Dermis blood vessel endothelial cell (primary cell): ENCODE measurements around the gene NDUFA1. TPM values are rescaled to one million over a fixed set of nuclear protein-coding genes. Genes with fewer than 3 reads are reported as not detected.
"Not testable (repeated sequence)": the region's sequence is repeated elsewhere in the genome, so short reads cannot be mapped to it uniquely, and the experiment has no call there.

Experiments
- DNase-seq: peaks from one replicate; pipeline ENCODE4 v3.0.0; 2010
- total RNA-seq: library from RNA; depleted of rRNA; stranded (reverse); fragments of >200 nt; gene quantifications from 2 replicates; pipeline ENCODE4 v1.2.3, GENCODE V29; 2014

The NDUFA1 gene
- total RNA-seq: 52.0 and 89.2 TPM in 2 replicates

DNA sequence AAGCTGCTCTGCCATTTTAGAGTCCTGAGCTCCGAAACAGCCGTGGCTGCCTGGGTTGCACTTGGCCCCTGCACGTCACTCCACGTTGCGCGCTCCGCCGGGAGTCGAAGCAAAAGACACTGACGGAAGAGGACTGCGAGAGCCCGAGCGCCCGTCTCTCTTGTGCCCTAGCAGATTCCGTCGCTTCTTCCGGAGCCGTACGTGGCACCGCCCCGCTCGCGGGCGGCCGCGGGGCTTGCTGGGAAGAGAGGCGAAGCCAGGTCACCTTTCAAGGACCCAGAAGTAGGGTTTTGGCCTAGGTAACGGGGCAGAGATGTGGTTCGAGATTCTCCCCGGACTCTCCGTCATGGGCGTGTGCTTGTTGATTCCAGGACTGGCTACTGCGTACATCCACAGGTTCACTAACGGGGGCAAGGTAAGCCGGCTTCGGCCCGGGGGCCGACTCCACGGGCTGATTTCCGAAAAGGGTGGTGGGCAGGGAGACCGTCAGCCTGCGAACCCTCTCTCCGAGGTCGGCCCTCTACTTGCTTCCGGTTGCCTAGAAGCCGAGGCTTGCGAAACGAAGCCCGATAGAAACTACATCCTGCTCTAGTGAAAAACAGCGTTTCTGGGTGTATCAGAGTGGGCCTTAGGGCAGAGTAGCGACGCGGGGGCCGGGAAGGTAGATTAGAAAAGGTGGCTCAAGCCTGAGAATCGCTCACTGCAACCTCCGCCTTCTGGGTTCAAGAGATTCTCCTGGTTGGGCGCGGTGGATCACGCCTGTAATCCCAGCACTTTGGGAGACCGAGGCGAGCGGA lies at the start of gene NDUFA1, which contains the start of gene RNF113A:
Gene NDUFA1 (plus strand): TSS at position 234 of the 797 bp plus-strand sequence. CDS start 80 bp downstream, at position 314.
Gene RNF113A (minus strand): TSS at position 135 of the 797 bp plus-strand sequence. CDS start 120 bp downstream, at position 15.
- DNase-seq: peak; percentile 77

DNA sequence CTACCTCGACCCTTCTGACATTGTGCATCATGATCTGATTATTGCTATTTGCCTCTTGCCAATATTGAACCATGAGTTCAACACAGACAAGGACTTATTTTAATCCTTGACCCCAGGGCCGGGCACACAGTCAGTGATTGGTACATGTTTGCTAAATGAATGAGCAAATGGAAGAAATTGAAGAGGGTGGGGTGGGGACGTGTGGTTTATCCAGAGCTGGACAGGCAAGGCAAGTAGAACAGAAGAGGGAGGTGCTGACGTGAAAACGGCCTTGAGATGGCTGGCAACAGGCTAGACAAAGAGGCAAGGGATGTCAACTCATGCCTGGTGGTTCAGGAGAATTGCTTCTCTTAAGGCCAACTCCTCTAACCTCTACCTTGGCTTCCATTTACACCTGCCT lies 47.4 kb upstream of the NDUFA1 start:
- not testable (repeated sequence) for DNase-seq

DNA sequence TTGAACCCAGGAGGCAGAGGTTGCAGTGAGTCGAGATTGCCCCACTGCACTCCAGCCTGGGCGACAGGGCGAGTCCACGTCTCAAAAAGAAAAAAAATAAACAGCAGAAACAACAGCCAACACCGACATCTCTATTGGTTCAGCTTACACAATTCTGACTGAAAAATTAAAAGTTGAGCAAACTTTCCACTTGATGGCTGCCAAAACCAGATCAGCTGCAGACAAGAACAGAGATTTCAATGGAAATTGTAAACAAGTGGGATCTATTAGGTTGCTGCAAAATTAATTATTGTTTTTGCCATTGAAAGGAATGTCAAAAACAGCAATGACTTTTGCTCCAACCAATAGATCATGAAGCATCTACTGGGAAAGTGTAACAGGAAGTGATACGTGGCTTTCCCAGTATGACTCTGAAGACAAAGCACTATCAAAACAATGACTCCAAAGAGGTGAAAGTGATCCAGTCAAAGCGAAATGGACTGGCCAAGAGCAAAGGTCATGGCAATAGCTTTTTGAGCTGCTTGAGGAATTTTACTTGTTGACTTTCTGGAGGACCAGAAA lies 45.2 kb upstream of the NDUFA1 start:
- DNase-seq: peak; percentile 72

DNA sequence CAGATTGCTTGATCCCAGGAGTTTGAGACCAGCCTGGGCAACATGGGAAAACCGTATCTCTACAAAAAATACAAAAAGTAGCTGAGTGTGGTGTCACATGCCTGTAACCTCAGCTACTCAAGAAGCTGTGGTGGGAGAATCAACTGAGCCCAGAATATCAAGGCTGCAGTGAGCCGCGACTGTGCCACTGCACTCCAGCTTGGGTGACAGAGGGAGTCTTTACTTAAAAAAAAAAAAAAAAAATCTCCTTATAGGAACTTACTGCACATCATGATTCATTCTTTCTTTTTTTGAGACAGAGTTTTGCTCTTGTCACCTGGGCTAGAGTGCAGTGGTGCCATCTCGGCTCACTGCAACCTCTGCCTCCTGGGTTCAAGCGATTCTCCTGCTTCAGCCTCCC lies 43.2 kb upstream of the NDUFA1 start:
- DNase-seq: no peak

DNA sequence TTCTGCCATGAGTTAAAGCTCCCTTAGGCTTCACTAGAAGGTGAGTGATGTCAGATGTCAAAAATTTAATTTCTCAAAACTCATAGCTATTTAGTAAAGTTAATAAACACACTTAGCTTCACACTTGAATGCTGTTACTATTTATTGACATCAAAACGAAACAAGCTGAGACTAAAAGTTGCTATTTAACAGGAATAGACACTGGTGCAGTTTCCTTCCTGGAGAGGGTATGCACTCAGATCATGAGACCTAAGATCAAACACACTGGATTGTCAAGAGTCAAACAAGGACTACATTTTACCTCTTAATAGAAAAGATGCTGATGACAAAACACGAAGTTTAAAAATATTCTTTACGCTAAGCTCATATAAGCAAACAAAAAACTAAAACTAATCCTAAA lies 37.7 kb upstream of the NDUFA1 start:
- DNase-seq: no peak

DNA sequence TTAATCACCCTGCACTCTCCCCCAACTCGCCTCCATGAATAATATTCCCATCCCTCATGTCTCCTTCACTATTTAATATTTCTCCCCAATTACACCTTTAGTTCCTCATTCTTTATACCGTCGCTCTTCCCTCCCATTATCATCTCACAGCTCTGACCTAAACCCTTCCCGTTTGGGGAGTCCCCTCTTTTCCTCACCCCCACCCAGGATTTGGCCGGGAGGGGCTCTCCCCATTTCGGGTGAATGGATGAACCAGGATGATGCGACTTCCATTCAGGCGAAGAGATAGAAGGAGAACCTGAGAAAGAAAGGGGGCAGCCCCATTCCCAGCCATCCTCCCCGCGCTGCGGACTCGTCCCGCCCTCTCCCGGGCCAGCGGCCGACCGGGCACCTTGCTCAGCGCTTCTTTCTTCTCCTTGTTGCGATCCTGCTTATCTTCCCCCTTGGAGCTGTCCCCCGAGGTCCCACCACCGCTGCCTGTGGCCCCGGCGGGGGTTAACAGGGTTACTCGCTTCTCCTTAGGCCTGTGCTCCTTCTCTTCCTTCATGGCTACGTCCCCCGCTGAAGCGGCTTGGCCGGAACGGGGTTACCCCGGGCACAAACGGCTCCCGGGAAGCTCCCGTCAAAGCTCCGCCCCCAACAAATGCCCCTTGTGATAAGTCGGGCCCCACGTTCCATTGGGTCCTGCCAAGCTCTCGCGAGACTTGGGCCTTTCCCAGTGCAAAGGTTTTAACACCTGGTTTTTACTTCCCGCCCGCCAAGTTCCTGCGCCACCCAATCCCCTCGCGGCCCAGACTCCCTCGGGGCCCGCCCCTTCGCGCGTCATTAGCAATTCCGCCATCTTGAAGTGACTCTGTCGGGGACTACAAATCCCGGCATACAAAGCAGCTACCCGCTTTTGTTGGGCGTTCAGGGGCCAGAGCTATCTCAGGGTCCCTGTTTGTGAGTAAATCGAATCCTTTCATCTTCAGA lies 19.0 kb upstream of the NDUFA1 start, which contains the start of gene UPF3B:
Gene UPF3B (minus strand): TSS at position 582 of the 972 bp plus-strand sequence. CDS start 35 bp downstream, at position 547.
- peak; percentile 97 for DNase-seq

DNA sequence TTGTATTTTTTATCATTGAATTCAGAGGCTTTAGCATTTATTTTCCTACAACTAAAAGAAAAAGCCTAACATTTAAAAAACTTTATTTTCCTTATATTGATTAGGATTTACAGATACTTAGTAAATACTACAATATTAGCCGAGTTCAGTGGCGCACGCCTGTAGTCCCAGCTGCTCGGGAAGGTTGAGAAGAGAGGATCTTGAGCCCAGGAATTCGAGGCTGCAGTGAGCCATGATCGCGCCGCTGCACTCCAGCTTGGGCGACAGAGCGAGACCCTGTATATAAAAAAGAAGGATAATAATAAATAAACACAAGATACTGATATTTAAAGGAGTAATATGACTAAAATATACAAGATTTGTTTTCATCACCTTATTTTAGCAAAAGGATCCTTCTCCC lies 18.2 kb upstream of the NDUFA1 start:
- peak; percentile 10 for DNase-seq

DNA sequence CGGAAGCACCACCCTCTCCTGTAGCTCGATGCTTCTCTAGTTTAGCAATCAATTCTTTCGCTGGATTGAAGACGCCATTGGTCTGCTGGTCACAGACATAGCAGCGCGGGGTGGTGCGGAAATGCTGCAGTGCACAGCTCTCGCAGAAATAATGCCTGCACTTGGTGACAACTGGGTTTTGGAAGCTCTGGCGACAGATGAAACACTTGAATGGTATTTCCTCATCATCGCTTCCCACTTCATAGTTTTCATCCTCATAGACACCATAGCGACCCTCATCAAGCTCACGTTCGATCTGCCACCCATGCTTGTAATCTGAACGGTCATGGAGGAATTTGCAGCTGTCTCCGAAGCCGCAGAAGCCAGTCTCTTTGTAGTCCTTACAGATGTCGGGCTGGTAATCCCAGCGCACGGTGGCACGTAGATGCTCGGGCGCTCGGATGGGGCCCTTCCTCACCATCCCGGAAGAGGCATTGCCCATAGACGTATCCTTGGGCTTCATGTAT lies 953 bp upstream of the NDUFA1 start:
- peak; percentile 43 for DNase-seq

DNA sequence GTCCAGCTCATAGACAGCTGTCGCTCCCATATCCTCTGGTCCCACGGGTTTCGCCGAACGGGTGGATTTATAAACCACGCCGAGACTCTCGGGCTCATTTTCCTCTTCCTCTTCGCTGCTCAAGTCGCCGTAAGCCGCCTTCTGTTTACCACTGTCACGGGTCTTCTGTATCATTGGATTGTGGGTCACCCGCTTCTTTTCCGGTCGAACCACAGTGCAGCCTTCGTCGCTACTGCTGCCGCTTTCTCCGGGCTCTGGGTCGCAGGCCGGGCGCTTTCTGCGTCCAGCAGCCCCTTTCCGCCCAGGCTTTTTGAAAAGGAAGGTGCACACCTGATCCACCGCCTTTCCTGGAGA lies 410 bp upstream of the NDUFA1 start:
- peak; percentile 35 for DNase-seq

DNA sequence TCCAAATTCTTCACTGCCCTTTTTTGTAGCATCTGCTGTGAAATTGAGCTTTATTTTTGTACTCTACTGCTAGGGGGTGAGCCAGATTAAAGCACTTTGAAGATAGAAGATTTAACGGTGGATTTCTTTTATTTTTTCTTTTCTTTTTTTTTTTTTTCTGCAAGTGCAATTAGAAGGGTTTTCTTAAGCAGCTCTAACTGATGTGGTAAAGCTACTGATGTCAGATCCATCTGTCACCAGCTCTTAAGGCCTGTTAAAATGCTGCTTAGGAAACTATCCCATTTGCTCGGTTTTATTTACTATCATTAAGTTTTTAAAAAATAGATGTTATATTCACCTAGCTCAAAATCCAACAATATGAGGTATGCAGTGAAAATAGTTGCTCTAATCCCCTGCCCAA lies 7.1 kb downstream of the NDUFA1 start:
- no peak for DNase-seq

DNA sequence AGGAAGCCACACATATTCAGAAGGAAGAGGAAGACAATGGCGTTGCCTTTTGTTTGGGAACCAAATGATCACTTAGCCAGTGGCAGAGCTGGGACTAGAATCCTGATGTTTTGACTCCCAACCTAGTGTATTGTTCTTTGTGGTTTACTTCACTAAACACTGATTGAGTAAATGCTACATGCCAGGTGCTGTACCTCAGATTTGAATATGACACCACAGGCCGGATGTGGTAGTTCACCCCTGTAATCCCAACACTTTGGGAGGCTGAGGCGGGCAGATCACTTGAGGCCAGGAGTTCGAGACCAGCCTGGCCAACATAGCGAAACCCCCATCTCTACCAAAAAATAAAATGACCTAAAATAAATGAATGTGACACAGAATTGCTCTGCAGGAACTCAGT lies 8.4 kb downstream of the NDUFA1 start:
- DNase-seq: no peak

DNA sequence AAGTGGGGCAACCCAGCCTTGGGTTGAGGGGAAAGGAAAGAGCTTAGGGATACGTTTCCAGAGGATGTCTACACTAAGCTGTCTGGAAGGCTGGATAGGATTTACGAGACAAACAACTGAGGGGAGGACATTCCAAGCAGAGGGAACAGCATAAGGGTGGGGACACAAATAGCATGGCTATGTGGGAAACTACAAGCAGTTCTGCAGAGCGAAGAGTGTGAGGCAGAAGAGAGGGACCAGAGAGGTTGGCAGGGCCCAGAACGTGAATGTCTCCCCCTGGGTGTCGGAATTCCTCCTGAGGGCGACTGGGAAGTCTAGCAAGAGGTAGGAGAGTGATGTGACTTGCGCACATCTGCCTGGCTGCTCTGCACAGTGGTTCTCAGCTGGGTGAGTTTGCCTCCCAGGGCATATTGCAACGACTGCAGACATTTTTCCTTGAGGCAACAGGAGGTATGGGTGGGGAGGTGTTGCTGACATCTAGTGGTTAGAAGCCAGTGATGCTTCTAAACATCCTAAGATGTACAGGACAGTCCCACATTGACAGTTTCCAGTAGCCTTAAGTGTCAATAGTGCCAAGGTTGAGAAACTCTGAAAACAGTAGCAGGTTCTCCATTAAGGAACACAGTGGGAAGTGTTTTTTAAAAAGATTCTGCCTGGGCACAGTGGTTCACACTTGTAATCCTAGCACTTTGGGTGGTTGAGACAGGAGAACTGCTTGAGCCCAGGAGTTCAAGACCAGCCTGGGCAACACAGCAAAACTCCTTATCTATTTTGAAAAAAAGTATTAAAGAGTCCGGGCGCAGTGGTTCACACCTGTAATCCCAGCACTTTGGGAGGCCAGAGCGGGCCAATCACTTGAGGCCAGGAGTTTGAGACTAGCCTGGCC lies 9.2 kb downstream of the NDUFA1 start:
- DNase-seq: peak; percentile 71

DNA sequence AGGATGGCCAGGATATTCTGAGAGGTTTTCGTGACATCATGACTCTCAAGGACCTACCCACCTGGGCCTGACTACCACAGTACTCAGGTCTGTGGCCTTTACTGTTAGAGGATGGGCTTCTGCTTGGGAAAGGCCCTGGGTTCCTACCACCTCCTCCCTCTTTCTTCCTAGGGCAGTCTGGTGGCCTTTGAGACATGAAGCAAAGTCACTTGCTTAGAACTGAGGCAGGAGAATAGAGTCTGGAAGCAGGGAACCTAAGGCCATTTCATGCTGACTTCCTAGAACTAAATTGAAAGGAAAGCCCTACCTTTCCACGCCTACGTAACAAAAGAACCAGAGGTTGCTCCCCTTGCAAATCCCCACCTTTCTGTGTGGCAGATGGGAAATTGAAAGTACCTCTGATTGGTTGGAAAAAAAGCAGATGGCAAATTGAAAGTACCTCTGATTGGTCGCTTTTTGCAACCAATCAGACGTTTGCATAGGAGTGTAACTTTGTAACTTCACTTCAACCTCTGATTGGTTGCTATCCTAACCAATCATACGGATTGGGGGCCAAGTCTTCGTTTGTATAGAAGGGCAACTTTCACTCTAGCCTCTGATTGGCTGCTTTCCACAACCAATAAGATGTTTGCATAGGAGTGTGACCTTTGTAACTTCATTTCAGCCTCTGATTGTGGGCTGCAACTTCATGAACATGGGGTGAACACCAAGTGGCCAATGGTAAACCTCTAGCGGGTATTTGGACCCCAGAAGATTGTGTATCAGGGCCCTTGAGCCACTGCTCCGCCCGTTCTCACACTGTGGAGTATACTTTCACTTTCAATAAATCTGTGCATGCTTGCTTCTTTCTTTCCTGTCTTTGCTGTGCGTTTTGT lies 14.2 kb downstream of the NDUFA1 start:
- peak; percentile 7 for DNase-seq

DNA sequence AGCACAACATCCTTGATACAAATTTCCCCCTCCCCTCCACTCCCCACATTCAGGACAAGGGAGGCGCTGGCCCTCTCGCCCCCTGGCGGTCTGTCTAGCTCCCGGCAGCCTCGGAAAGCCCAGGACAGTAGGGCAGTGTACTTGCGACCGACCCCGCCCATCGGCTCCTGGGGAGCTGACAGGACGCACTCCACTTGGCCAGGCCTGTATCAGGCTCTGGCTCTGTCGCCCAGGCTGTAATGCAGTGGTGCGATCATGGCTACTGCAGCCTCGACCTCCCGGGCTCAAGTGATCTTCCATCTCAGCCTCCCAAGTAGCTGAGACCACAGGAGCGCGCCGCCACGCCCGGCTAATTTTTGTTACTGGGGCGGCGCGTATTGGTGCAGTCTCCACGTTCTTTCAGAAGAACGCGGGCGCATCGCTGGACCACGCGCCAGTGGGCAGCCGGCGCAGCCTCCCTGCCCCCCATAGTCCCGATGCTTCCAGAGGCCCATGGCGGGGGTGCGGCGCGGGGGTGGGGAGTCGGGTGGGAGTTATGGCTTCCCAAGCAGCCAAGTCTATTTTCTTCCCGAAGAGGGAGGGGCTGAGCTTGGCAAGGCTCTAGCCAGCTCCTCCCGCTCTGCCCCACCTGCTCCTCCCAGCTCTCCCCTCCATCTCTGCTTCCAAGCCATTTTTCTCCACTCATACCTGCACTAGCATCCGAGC lies 16.2 kb downstream of the NDUFA1 start:
- DNase-seq: peak; percentile 74

DNA sequence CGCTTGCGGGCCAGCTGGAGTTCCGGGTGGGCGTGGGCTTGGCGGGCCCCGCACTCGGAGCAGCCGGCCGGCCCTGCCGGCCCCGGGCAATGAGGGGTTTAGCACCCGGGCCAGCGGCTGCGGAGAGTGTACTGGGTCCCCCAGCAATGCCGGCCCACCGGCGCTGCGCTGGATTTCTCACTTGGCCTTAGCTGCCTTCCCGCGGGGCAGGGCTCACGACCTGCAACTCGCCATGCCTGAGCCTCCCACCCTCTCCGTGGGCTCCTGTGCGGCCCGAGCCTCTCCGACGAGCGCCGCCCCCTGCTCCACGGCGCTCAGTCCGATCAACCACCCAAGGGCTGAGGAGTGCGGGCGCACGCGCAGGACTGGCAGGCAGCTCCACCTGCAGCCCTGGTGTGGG lies 19.0 kb downstream of the NDUFA1 start:
- DNase-seq: not testable (repeated sequence)

DNA sequence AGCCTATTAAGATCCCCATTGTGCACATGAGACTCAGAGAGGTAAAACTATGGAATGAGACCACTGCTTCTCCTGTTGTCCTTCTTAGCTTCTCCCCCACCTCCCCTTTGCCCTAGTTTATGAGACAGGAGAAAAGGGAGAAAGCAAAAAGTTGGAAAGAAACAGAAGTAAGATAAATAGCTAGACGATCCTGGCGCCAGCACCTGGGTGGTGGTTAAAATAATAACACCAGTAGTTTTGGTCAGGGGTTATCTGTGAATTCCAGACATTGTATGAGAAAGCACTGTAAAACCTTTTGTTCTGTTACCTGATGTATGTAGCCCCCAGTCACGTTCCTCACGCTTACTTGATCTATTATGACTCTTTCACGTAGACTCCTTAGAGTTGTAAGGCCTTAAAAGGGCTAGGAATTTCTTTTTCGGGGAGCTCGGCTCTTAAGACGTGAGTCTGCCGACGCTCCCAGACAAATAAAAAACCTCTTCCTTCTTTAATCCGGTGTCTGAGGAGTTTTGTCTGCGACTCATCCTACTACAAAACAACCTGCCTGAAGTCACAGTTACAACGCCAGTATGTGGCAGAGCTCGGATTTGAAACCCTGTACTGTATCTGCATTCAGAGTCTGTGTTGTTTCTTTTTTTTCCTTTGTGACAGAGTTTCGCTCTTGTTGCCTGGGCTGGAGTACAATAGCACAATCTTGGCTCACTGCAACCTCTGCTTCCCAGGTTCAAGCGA lies 20.5 kb downstream of the NDUFA1 start:
- not testable (repeated sequence) for DNase-seq

DNA sequence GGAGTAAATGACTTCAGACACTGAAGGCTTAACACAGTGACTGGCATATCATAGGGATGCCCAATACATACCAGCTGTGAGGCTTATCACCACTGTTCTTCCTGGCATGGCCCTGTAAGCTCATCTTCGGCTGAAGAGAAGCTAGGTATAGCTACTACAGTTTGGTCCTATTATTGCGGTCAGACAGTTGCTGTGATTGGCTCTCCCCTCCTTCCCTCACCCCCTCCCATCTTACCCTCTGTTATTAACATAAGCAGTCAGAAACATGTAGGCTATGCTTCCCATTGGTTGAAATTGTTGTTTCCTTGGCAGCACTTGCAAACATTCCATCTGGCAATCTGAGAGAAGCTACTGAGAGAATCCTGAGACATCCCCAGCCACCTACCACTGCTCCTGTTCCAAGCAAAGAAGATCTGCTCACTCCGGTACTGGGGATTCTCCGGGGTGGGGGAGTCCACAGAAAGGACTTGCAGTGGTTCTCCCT lies 24.3 kb downstream of the NDUFA1 start, which contains the start of gene AKAP14:
Gene AKAP14 (plus strand): TSS at position 51 of the 484 bp plus-strand sequence. CDS start 7,331 bp downstream, outside the sequence.
- DNase-seq: no peak

DNA sequence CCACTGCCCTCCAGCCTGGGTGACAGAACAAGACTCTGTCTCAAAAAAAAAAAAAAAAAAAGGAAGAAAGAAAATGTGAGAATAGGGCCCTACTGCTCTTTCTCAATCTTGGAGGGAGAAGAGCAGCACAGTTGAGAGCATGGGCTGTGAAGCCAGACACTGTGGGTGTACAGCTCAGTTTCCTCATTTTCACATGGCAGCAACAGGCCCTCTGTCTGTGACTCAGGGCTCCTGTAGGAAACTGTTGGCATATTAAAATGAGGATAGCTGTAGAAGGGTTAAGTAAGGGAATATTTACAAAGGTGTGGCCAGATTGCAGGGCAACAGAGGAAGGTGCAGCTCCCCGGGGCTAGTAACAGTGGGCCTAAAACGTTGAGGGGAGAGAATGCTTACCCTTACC lies 27.5 kb downstream of the NDUFA1 start:
- no peak for DNase-seq

DNA sequence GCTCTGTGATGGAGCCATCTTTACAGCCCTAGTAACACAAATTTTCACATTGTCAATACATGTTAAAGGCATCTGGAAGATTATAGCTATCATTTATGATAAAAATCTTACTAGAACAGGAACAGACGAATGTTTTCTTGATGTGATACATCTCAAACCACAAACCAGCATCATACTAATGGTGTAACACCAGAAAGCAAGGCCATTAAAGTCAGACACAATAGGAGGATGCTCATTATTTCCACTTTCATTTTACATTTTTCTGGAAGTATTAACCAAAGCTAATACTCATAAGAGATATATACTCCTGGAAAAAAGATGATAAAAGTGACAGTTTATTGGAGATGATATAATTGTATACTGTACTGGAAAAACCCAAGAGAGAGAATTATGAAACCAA lies 29.3 kb downstream of the NDUFA1 start:
- DNase-seq: no peak
